Activated CD4-positive, alpha-beta T cell treated with anti-CD3 and anti-CD28 coated beads for 4 hours (primary cell): ENCODE results near the gene RHBDL1.

ENCODE experiments used
- DNase-seq, 2 donors: peaks; one replicate each; pipeline ENCODE4 v3.0.0-alpha.2; 2020

The RHBDL1 gene

DNA sequence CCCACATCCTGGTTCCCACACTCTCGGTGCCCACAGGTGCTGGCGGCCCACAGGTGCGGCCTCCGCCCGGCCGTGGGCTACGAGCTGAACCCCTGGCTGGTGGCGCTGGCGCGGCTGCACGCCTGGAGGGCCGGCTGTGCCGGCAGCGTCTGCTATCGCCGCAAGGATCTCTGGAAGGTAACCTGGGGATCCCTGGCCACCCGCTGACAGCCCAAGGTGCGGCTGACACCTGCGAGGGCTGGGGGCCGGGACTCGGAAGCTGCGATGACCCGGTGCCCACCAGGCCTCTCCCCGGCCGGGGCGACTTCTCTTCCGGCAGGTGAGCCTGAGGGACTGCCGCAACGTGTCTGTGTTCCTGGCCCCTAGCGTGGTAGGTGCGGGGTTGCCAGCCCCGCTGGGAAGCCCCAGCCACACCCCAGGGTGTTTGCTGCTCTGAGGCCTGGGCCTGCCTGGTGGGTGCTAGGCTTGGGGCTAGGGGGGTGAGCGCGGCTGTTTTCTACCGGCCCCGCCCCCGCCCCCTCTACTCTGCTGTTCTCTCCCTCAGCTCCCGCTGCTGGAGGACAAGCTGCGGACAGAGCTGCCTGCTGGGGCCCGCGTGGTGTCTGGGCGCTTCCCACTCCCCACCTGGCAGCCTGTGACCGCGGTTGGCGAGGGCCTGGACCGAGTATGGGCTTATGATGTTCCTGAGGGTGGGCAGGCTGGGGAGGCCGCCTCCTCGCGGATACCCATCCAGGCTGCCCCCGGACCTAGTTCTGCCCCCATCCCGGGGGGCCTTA, 46.5 kb downstream of the RHBDL1 start:
- DNase-seq: no peak

DNA sequence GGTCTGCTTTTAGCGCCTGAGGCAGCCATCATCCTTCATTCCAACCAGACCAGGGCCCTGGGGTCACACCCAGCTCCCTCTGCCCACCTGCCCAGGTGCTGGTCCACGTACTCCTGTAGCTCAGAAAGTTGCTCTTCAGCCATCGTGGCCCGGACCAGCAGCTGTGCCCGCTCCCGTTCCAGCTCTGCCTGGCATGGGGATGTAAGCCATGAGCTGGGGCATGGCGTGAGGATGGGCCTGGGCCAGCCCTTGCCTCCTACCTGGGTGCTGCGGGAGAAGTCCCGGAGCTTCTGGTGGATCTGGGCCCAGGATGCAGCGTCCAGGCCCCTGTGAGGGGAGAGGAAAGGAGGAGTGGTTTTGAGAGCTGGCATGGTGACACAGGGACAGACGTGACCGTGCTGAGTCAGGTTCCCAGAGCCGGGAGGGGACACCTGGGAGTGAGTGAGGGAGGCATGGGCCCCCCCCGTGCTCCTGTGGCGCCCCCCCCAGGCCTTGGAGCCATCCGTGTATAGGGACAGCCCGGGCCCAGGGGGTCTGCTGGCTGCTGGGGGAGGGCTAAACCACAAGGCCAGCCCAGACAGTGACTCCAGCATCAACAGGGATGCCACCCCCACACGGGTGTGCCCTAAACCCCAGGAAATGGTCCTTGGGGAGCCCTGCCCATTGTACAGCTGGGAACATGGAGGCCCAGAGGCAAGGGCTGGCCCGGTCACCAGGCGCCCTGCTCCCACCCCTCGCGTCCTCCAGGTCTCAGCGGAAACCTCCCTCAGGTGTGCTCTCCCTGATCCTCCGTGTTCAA, 47.6 kb downstream of the RHBDL1 start:
- DNase-seq: no peak

DNA sequence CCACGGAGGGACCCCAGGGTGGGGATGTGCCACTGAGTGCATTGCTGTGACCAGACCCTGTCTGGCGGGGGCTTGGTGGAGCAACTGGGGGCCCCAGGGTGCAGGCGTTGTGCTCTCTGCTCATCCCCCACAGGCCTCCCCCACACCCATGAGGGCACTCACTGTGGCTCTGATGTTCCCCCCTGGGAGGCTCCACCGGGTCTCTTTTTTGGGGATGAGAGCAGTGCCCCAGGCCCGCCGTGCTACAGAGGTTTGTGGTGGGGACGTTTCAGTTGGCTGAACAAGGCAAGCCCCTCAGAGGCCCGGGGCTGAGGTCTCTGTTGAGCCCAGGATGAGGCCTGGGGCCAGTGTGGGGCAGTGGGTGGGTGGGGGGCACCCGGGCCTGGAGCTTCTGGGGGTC, 48.2 kb downstream of the RHBDL1 start:
- no peak for DNase-seq

DNA sequence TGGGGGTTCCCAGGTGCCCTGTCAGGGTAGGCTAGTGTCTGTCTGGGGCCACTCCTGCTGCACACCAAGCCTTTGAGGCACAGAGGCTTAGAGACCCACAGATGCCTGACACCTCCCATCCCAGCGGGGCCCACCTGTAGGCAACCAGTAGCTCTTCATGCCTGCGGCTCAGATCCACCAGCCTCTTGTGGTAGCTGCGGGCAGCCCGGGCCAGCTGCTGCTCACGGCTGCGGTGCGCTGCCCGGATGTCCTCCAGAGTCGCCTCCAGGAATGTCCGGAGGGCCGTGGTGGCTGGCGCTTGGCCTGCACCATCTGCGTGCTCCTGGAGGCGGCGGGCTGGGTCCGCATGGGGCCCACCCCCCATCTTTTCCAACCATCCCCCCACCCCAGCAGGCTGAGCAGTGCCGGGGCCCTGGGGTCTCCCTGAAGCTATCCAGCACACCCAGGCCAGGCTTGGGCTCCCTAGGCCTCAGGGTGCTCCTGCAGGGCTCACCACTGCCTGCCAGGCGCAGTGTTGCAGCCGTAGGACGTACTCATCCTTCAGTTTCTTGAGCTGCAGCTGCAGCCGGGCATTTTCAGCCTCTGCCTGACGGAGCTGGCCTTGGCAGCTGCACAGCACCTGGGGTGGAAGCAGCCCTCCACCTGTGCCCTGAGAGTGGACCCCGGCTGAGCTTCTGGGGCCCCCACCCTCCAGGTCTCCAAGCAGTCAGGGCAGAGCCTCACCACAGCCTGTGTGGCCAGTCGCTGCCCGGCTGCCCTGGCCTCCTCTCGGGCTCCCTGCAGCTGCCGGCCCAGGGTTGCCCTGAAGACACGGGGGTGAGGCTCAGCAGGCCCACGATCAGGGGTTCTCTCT, 48.9 kb downstream of the RHBDL1 start:
- no peak for DNase-seq

DNA sequence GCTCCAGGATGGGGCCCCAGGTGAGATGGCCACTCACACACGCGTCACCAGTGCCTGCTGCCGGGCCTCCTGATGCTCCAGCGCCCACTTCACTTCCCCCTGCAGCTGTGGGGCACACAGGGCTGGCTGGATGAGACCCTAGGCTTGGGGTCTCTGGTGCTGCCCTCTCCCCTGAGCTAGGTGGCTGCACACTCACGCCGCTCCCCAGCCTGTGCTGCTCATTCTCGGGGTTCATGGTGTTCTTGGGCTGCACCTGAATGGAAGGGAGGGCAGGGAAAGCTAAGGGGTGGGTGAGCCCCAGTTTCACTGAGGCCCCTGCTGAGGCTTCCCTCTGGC, 49.5 kb downstream of the RHBDL1 start:
- DNase-seq: no peak

DNA sequence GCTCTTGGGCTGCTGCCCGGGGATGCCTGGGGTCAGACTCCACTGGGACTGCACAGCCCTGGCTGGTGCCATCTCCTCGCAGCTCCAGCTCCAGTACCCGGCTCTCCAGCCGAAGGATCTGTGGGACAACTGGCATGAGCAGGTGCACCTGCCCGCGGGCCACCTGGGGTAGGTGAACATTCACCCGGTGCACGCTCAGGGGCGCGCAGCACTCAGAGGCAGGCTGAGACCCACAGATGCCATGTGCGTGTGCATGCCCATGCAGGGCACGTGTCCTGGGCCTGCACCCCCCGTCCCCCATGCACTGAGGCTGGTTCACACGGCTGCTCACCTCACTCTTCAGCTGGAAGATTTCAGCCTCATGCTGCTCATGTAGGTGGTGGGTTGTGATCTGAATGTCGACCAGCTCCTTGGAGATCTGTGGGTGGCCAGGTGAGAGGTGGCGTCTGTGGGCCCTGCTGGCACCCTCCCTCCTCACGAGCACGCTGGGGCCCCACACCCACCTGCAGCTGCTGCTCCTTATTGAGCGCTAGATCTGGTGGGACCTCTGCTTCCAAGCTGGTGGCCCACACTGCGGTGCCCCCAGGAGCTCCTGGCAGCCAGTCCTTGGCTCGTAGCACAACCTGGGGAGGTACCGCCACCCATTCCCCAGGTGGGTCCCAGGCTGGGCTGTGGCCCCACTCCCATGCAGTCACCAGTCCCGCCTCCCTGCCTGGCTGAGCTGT, 50.2 kb downstream of the RHBDL1 start:
- no peak for DNase-seq

DNA sequence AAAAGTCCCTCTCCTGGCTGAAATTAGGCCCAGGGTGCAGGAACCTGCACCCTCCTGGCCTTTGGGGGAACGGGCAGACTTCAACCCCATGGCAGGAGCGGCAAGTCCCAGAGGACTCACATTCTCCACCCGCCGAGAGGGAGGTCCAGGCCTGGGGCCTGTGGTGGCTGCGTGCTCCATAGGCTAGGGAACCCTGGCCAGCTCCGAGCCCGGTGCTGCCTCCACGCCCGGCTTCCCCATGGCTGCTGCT, 50.6 kb downstream of the RHBDL1 start:
- DNase-seq: no peak

DNA sequence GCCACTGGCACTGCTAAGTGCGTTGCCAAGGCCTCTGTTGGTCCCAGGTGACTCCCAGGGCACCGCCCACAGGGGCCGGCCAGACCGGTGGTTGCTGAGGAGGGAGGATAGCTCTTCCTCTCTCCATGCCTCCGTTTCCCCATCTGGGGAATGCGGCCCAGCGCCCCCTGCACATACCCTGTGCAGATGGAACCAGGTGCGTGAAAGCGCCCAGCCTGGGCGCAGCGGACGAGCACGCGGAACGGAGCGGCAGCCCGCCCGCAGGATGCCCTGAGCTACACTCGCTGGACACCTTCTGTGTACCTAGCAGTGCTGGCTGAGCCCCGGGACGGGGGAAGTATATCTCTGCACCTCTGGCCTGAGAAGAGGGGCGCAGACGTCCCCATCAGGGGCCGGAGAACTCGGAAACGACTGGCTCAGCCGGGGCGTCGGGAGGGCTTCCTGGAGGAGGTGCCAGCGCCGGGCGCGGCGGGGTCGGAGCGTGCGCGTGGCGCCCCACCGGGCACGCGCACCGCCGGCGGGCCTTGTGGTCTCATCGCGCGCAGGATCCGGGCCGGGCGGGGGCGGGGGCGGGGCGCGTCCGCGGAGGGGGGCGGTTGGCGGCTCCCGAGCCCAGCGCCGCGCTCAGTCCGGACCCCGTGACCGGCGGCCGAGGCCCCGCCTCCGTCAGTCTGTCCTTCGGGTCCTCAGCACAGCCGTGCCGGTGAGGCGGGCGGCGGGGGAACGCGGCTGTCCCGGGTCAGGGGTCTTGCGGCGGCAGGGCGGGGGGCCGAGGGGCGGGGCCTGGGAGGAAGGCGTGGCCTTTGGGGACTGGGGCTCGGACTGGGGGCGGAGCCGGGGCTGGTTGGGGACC, 51.2 kb downstream of the RHBDL1 start, which contains the start of the genes CCDC78 and HAGHL:
Gene CCDC78 (minus strand): TSS at position 6 of the 853 bp plus-strand sequence. CDS start 76 bp downstream, outside the sequence.
Gene HAGHL (plus strand): TSS at position 669 of the 853 bp plus-strand sequence. CDS start 404 bp downstream, outside the sequence.
- DNase-seq: peak; percentile 49 to 54

DNA sequence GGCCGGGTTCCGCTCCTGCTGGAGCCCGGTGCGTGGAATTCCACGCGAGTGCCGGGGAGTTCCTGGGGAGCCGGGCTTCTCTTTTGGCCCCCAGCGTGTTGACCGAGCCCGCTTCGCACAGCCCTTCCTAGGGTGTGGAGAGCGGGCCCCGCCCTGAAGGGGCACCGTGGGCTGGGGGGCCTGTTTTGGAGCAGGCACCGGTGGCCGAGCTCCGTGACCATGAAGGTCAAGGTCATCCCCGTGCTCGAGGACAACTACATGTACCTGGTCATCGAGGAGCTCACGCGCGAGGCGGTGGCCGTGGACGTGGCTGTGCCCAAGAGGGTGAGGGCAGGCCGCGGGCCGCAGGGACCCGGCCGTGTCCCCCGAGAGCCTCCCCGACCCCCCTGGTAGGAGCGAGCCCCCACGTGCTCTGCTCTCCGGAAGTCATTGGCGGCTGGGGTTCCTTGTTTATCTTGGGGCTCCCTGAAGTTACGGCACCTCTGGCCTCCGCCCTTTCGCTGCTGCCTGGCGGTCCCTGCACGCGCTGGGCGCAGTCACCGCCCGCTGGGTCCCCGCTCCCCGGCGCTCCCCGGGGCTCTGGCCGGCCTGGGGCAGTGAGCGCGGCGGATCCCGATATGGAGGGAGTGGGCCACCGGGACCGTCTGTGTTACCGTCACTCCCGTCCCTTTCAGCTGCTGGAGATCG, 52.0 kb downstream of the RHBDL1 start:
- DNase-seq: no peak
